NCI-H510A (cell line): ENCODE results near the gene ST8SIA5.

Source experiments
- DNase-seq: peaks from one replicate; lab custom pipeline; 2025; lab: John Stamatoyannopoulos, UW

ST8SIA5 gene

GRCh38 chr18:46628206-46628605, 128.6 kb downstream of the ST8SIA5 start:
- DNase-seq: no peak

DNA sequence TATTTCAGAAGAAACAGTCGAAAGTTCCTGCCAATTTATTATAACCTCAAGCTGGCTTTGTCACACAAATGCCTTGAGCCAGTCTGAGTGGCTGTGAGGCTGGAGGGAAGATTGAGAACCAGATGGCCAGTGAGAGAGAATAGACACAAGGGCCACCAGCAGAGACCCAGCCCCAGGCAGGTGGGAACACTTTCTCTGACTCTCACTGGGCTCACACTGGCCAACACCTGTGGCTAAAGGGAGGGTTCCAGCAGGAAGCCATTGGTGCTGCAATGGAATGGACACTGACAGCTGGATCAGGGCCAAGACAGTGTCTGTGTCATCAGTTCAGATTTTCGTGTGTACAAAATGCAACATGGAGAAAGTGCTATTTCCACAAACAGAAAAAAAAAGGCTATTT, 129.7 kb downstream of the ST8SIA5 start:
- DNase-seq: no peak

DNA sequence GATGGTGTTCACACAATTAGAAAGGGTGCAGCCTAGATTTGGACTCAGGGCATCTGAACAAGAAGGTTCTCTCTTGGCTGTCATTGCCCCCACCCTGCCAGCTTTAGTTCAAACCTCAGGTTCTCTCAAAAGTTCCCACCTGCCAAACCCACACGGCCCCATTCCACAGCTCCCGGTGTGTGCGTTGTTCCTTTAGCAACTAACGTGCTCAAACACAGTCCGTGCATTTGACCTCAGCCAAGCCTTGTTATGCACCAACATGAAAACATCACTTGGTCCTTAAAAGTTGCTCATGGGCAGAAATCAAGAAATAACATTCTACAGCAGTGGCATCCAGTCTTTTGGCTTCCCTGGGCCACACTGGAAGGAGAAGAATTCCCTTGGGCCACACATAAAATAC, 131.8 kb downstream of the ST8SIA5 start:
- no peak for DNase-seq

DNA sequence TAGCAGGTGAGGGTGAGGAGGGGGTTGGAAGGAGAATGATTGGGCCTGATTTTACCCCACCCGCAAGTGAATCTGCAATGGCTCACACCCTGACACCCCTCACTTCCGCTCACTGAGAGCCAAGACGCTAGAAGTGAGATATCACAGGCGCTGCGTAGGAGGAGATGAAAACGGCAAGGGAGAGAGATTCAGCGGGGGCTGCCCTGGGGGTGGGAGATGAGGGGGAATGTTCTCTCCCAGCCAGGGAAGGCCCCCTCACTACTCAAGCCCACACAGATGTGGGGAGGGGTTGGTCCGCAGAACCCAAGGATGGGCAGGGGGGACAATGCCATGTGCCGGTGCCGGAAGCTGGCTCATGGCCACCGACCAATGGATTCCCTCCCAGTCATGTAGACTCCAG, 132.7 kb downstream of the ST8SIA5 start:
- no peak for DNase-seq

DNA sequence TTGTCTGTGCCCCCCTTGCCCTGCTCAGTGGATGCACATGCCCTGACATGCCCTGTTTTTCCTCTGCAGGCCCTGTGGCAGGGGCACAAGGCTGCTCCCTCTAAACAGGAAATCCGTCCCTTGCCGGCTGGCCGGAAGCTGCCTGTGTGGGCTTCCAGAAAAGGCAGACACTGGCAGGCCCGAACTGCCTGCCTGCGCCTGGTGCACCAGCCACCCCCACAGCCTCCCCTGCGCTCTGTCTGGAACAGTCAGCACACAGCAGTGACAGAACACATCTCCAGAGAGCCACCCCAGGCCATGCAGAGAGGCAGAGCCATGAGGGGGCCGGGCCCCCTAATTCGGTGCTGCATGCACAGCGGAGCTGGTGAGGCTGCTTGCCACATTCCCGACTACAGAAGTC, 133.3 kb downstream of the ST8SIA5 start:
- no peak for DNase-seq

- no peak for DNase-seq
Measured at GRCh38 chr18:46622999-46623398, 133.9 kb downstream of the ST8SIA5 start.

GRCh38 chr18:46622451-46622850, 134.4 kb downstream of the ST8SIA5 start:
- no peak for DNase-seq

- DNase-seq: no peak
Measured at GRCh38 chr18:46621871-46622270, 135.0 kb downstream of the ST8SIA5 start.

DNA sequence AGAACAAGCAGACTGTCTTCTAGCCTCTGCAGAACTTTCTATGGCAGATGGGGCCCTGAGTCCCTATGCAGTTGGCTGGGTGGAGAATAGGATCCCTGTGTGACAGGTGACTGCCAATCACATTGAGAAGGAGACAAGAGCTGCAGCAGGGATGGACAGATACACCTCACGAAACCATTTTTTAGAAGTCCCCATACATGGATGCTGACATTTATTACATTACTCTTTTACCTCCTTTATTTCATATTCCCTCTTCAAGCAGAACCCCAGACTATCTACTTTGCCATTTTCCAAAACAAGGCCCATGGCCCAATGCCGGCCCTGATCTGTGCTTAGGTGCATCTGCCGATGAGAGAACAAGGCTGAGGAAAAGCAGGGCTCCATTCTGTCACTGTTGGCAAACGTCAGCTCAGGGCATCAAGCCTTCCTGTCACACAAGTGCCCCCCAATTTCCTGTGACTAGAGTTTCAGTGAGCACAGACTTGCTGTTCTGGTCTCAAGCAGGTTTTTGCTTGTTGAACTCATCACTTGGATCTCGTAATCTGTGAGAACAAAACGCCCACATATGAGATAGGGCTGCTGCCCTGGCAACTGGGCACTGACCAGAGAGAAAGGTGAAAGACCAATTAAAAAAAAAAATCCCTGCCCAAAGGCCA, 135.6 kb downstream of the ST8SIA5 start:
- no peak for DNase-seq

- no peak for DNase-seq
Measured at GRCh38 chr18:46619559-46619958, 137.3 kb downstream of the ST8SIA5 start.
